Measurements from ENCODE around the gene PGAP2.

The PGAP2 gene

GRCh38 chr11:3836903-3837302, 28.5 kb downstream of the PGAP2 start:
- Mint-ChIP-seq H3K27ac (peak overlapping the region; percentile 95), H3K36me3 (peaks cover 26% of the 10 kb centered on the region), H3K4me3 (peak overlapping the region; percentile 91), H3K9me3 (no peaks in the 10 kb centered on the region), H3K4me1 (peaks cover 65% of the 10 kb centered on the region), H3K27me3 (no peaks in the 10 kb centered on the region)

- Mint-ChIP-seq H3K27ac (peak overlapping the region; percentile 95), H3K36me3 (peaks cover 26% of the 10 kb centered on the region), H3K27me3 (no peaks in the 10 kb centered on the region), H3K9me3 (no peaks in the 10 kb centered on the region), H3K4me3 (peak overlapping the region; percentile 91), H3K4me1 (peaks cover 62% of the 10 kb centered on the region)
Measured at GRCh38 chr11:3837793-3838192, 29.4 kb downstream of the PGAP2 start.

- Mint-ChIP-seq H3K36me3 (peaks cover 26% of the 10 kb centered on the region), H3K4me1 (peaks cover 62% of the 10 kb centered on the region), H3K27me3 (no peaks in the 10 kb centered on the region), H3K4me3 (peak overlapping the region; percentile 91), H3K27ac (peak overlapping the region; percentile 95), H3K9me3 (no peaks in the 10 kb centered on the region)
Measured at GRCh38 chr11:3838504-3838903, 30.1 kb downstream of the PGAP2 start.

DNA sequence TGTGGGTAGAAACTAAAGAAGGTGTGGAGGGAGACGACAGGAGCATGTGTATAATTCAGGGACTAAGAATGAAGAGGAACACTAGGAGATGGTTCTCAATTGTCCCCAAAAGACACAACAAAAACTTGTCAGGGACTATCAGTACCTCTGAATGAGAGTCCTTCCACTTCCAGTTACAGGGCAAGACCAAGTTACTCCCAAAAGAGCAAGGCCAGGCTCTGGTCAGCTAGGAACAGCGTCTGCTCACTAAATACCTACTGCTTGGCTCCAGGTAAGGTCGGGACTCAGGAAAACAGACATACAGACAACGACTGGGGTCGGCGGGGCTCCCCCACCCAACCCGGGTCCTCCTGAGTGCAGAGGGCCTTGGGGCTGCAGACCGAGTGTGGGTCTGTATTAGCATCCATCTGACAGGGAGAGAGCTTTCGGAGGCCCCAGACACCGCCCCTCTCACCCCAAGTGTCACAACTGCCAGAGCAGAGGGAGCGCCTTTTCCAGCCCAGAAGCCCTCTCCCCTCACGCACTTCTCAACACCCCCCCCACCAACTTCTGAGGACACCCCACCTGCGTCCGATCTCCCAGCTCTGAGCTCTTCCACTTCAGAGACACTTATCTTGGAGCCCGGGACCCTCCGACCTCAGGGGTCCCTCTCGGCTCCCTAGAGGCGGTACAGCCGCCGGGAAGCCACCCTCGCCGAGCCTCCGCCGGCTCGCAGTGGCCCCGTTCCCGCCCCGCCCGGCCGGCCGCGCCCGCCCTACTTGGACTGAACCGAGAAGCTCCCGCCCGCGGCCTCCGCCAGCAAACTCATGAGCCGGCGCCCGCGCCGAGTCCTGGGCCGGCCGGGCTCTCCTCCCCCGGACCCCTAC, 31.9 kb downstream of the PGAP2 start:
- Mint-ChIP-seq H3K27me3 (no peaks in the 10 kb centered on the region), H3K9me3 (no peaks in the 10 kb centered on the region), H3K36me3 (peaks cover 17% of the 10 kb centered on the region), H3K27ac (peak overlapping the region; percentile 94), H3K4me3 (peak overlapping the region; percentile 91), H3K4me1 (peaks cover 58% of the 10 kb centered on the region)

GRCh38 chr11:3840870-3841425, 32.6 kb downstream of the PGAP2 start, which contains the start of gene RHOG:
Gene RHOG (minus strand): TSS chr11:3840959. CDS start chr11:3828138, 12,821 bp downstream.
- peak within 1 kb of the TSS; percentile 91 for H3K4me3 Mint-ChIP-seq
- peak within 1 kb of the TSS; percentile 94 for H3K27ac Mint-ChIP-seq
- no peaks in the 10 kb centered on the region for H3K9me3 Mint-ChIP-seq
- peaks cover 58% of the 10 kb centered on the region for H3K4me1 Mint-ChIP-seq
- no peaks in the 10 kb centered on the region for H3K27me3 Mint-ChIP-seq
- peaks cover 12% of the 10 kb centered on the region for H3K36me3 Mint-ChIP-seq

GRCh38 chr11:3841426-3842350, 33.3 kb downstream of the PGAP2 start:
- H3K4me3 Mint-ChIP-seq, result peak overlapping the region; percentile 85
- H3K9me3 Mint-ChIP-seq, result no peaks in the 10 kb centered on the region
- peaks cover 54% of the 10 kb centered on the region for H3K4me1 Mint-ChIP-seq
- peak overlapping the region; percentile 94 for H3K27ac Mint-ChIP-seq
- H3K27me3 Mint-ChIP-seq, result no peaks in the 10 kb centered on the region
- H3K36me3 Mint-ChIP-seq, result peaks cover 12% of the 10 kb centered on the region

- Mint-ChIP-seq H3K36me3 (peaks cover 7% of the 10 kb centered on the region), H3K4me3 (peak overlapping the region; percentile 19), H3K4me1 (peaks cover 42% of the 10 kb centered on the region), H3K27me3 (no peaks in the 10 kb centered on the region), H3K27ac (peak overlapping the region; percentile 80), H3K9me3 (no peaks in the 10 kb centered on the region)
Measured at GRCh38 chr11:3843326-3843725, 35.0 kb downstream of the PGAP2 start.

GRCh38 chr11:3845246-3845645, 36.9 kb downstream of the PGAP2 start:
- Mint-ChIP-seq H3K36me3 (no peaks in the 10 kb centered on the region), H3K27me3 (no peaks in the 10 kb centered on the region), H3K27ac (no peak overlapping the region), H3K9me3 (no peaks in the 10 kb centered on the region), H3K4me3 (no peak overlapping the region), H3K4me1 (peaks cover 51% of the 10 kb centered on the region)

DNA sequence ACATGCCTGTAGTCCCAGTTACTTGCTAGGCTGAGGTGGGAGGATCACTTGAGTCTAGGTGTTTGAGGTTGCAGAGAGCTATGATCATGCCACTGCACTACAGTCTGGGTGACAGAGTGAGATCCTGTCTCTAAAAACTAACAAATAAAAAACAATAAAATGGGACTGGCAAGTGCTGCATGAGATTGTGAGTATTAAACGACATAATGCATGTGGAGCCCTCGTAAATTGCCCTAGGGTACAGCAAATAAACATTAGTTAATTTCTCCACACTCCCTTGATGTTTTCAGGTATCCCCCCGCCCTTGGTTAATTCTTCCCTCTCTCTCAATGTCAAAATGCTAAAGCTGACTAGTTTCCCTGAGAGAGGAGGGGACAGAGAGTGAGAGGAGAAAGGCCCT, 37.3 kb downstream of the PGAP2 start:
- no peak overlapping the region for H3K27ac Mint-ChIP-seq

GRCh38 chr11:3849297-3849874, 41.0 kb downstream of the PGAP2 start:
- Mint-ChIP-seq H3K4me3 (no peak overlapping the region), H3K27me3 (no peaks in the 10 kb centered on the region), H3K9me3 (no peaks in the 10 kb centered on the region), H3K36me3 (no peaks in the 10 kb centered on the region), H3K27ac (peak overlapping the region; percentile 77), H3K4me1 (peaks cover 55% of the 10 kb centered on the region)

More for the DNA sequence above, 37.3 kb downstream of the PGAP2 start:
- Mint-ChIP-seq H3K4me3 (no peak overlapping the region), H3K4me1 (peaks cover 51% of the 10 kb centered on the region), H3K36me3 (no peaks in the 10 kb centered on the region), H3K27me3 (no peaks in the 10 kb centered on the region), H3K9me3 (no peaks in the 10 kb centered on the region)

- H3K4me3 Mint-ChIP-seq, result peak overlapping the region; percentile 88
Measured at GRCh38 chr11:3853545-3853842, 45.1 kb downstream of the PGAP2 start.

GRCh38 chr11:3853899-3854659, 45.7 kb downstream of the PGAP2 start:
- Mint-ChIP-seq H3K4me3 (peak overlapping the region; percentile 88), H3K4me1 (peaks cover 54% of the 10 kb centered on the region), H3K9me3 (no peaks in the 10 kb centered on the region), H3K27ac (peak overlapping the region; percentile 98), H3K27me3 (no peaks in the 10 kb centered on the region), H3K36me3 (no peaks in the 10 kb centered on the region)

More at GRCh38 chr11:3853545-3853842, 45.1 kb downstream of the PGAP2 start:
- Mint-ChIP-seq H3K36me3 (no peaks in the 10 kb centered on the region), H3K27me3 (no peaks in the 10 kb centered on the region), H3K9me3 (no peaks in the 10 kb centered on the region), H3K4me1 (peaks cover 54% of the 10 kb centered on the region), H3K27ac (peak overlapping the region; percentile 98)

- Mint-ChIP-seq H3K27me3 (no peaks in the 10 kb centered on the region), H3K4me1 (peaks cover 55% of the 10 kb centered on the region), H3K9me3 (no peaks in the 10 kb centered on the region)
Measured at GRCh38 chr11:3854660-3854976, 46.3 kb downstream of the PGAP2 start.

GRCh38 chr11:3854977-3855807, 46.8 kb downstream of the PGAP2 start, which contains the start of gene STIM1:
Gene STIM1 (plus strand): TSS chr11:3855664. CDS start chr11:3856271, 607 bp downstream.
- Mint-ChIP-seq H3K27ac (peak within 1 kb of the TSS; percentile 98), H3K4me3 (peak within 1 kb of the TSS; percentile 98)

More at GRCh38 chr11:3854660-3854976, 46.3 kb downstream of the PGAP2 start:
- H3K36me3 Mint-ChIP-seq, result no peaks in the 10 kb centered on the region
- peak overlapping the region; percentile 98 for H3K27ac Mint-ChIP-seq
- H3K4me3 Mint-ChIP-seq, result peak overlapping the region; percentile 88

More at GRCh38 chr11:3854977-3855807, 46.8 kb downstream of the PGAP2 start, which contains the start of gene STIM1:
- Mint-ChIP-seq H3K27me3 (no peaks in the 10 kb centered on the region), H3K9me3 (no peaks in the 10 kb centered on the region), H3K36me3 (no peaks in the 10 kb centered on the region), H3K4me1 (peaks cover 61% of the 10 kb centered on the region)
